GM12878 (cell line): Measurements from ENCODE around the gene UBA6.

Source experiments
- BMI1 ChIP-seq: fragments of 450-650 bp; IDR thresholded peaks from 2 replicates; pipeline ENCODE4 v1.6.1; 2016; ENCODE audit warnings: mild to moderate bottlenecking, moderate library complexity, borderline replicate concordance
- HDAC6 ChIP-seq: fragments of 200-600 bp; sonication (generic); IDR thresholded peaks from one replicate; pipeline ENCODE4 v1.8.0; 2017; ENCODE audit warnings: antibody characterized with exemption; ENCODE audit not compliant: unreplicated experiment
- JUND ChIP-seq: IDR thresholded peaks from 2 replicates; pipeline ENCODE4 v1.6.1; 2012; ENCODE audit warnings: low read depth, mild to moderate bottlenecking, low read length, improper control_type of control experiment, moderate library complexity
- MXI1 ChIP-seq: fragments of 150-350 bp; IDR thresholded peaks from 2 replicates; pipeline ENCODE4 v1.6.1; 2011; ENCODE audit warnings: low read depth, mild to moderate bottlenecking, inconsistent platforms, low read length, improper control_type of control experiment
- POLR2A ChIP-seq: IDR thresholded peaks from 2 replicates; pipeline ENCODE4 v1.6.1; 2011; ENCODE audit warnings: low read depth, mild to moderate bottlenecking, low read length
- TCF12 ChIP-seq: IDR thresholded peaks from 2 replicates; pipeline ENCODE4 v1.6.1; 2011; ENCODE audit warnings: low read depth, mild to moderate bottlenecking, low read length
- TF ChIP-seq, protein P1 (sequence below), 3 experiments: IDR thresholded peaks in 2 of 3; conservative IDR thresholded peaks in 1 of 3; 2 replicates each; pipeline ENCODE4 v1.5.1; 2011; ENCODE audit warnings: low read depth in 3 of 3, low read length in 3 of 3, mild to moderate bottlenecking in 3 of 3, control low read depth in 2 of 3, moderate library complexity in 2 of 3, inconsistent platforms in 1 of 3, mixed read lengths in 1 of 3; ENCODE audit not compliant: control insufficient read depth in 2 of 3, insufficient read depth in 1 of 3; ENCODE audit errors: extremely low read depth in 1 of 3
- TF ChIP-seq, protein P2 (sequence below): IDR thresholded peaks from 2 replicates; pipeline ENCODE4 v1.6.1; 2012; ENCODE audit warnings: mild to moderate bottlenecking, low read depth, low read length
- TF ChIP-seq, protein P3 (sequence below): IDR thresholded peaks from 2 replicates; pipeline ENCODE4 v1.6.1; 2011; ENCODE audit warnings: borderline replicate concordance, low read depth, mild to moderate bottlenecking, moderate library complexity, mixed read lengths, low read length; ENCODE audit not compliant: insufficient read depth; ENCODE audit errors: extremely low read length
- TF ChIP-seq, protein P4 (sequence below): IDR thresholded peaks from 2 replicates; pipeline ENCODE4 v1.6.1; 2012; ENCODE audit warnings: low read length, inconsistent platforms
- TF ChIP-seq, protein P5 (sequence below): fragments of 450-650 bp; conservative IDR thresholded peaks from 2 replicates; pipeline ENCODE4 v1.6.1; 2017; ENCODE audit warnings: mild to moderate bottlenecking, moderate library complexity
- TF ChIP-seq, protein P6 (sequence below): IDR thresholded peaks from 2 replicates; pipeline ENCODE4 v1.6.1; 2012; ENCODE audit warnings: low read depth, low read length, improper control_type of control experiment

DNA sequence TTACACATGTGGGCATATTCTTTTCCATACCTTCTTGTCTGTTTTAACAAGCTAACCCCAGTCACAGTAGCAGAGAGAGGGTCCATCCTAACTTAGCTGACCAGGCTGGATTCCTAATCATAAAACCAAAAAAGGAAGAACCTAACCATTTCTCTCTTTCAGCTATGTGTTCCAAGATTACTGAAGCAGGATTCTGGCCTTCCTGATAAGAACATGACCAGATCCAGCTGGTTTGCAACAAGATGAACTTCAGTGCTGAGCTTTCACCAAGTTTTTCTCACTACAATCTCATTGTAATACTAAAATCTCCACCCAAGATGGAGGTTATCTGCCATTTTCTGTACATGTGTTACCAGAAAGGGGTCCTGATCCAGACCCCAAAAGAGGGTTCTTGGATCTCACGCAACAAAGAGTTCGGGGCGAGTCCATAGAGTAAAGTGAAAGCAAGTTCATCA lies 20.4 kb upstream of the UBA6 start:
- TF ChIP-seq HDAC6: no peak
- no peak for TF ChIP-seq JUND
- no peak for TF ChIP-seq MXI1
- TF ChIP-seq, protein P1, sequence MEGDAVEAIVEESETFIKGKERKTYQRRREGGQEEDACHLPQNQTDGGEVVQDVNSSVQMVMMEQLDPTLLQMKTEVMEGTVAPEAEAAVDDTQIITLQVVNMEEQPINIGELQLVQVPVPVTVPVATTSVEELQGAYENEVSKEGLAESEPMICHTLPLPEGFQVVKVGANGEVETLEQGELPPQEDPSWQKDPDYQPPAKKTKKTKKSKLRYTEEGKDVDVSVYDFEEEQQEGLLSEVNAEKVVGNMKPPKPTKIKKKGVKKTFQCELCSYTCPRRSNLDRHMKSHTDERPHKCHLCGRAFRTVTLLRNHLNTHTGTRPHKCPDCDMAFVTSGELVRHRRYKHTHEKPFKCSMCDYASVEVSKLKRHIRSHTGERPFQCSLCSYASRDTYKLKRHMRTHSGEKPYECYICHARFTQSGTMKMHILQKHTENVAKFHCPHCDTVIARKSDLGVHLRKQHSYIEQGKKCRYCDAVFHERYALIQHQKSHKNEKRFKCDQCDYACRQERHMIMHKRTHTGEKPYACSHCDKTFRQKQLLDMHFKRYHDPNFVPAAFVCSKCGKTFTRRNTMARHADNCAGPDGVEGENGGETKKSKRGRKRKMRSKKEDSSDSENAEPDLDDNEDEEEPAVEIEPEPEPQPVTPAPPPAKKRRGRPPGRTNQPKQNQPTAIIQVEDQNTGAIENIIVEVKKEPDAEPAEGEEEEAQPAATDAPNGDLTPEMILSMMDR (IDR thresholded peaks at IDR 0.05 in 2 of 3, conservative IDR thresholded peaks at IDR 0.05 in 1 of 3; ENCODE audit: control insufficient read depth in 2 of 3, extremely low read depth in 1 of 3, insufficient read depth in 1 of 3, low read depth in 3 of 3, low read length in 3 of 3): no peak
- no peak for TF ChIP-seq BMI1
- TF ChIP-seq, protein P2, sequence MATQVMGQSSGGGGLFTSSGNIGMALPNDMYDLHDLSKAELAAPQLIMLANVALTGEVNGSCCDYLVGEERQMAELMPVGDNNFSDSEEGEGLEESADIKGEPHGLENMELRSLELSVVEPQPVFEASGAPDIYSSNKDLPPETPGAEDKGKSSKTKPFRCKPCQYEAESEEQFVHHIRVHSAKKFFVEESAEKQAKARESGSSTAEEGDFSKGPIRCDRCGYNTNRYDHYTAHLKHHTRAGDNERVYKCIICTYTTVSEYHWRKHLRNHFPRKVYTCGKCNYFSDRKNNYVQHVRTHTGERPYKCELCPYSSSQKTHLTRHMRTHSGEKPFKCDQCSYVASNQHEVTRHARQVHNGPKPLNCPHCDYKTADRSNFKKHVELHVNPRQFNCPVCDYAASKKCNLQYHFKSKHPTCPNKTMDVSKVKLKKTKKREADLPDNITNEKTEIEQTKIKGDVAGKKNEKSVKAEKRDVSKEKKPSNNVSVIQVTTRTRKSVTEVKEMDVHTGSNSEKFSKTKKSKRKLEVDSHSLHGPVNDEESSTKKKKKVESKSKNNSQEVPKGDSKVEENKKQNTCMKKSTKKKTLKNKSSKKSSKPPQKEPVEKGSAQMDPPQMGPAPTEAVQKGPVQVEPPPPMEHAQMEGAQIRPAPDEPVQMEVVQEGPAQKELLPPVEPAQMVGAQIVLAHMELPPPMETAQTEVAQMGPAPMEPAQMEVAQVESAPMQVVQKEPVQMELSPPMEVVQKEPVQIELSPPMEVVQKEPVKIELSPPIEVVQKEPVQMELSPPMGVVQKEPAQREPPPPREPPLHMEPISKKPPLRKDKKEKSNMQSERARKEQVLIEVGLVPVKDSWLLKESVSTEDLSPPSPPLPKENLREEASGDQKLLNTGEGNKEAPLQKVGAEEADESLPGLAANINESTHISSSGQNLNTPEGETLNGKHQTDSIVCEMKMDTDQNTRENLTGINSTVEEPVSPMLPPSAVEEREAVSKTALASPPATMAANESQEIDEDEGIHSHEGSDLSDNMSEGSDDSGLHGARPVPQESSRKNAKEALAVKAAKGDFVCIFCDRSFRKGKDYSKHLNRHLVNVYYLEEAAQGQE: no peak
- TF ChIP-seq POLR2A: no peak
- TF ChIP-seq, protein P3, sequence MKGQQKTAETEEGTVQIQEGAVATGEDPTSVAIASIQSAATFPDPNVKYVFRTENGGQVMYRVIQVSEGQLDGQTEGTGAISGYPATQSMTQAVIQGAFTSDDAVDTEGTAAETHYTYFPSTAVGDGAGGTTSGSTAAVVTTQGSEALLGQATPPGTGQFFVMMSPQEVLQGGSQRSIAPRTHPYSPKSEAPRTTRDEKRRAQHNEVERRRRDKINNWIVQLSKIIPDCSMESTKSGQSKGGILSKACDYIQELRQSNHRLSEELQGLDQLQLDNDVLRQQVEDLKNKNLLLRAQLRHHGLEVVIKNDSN: no peak
- no peak for TF ChIP-seq TCF12
- TF ChIP-seq, protein P4, sequence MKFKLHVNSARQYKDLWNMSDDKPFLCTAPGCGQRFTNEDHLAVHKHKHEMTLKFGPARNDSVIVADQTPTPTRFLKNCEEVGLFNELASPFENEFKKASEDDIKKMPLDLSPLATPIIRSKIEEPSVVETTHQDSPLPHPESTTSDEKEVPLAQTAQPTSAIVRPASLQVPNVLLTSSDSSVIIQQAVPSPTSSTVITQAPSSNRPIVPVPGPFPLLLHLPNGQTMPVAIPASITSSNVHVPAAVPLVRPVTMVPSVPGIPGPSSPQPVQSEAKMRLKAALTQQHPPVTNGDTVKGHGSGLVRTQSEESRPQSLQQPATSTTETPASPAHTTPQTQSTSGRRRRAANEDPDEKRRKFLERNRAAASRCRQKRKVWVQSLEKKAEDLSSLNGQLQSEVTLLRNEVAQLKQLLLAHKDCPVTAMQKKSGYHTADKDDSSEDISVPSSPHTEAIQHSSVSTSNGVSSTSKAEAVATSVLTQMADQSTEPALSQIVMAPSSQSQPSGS: no peak
- TF ChIP-seq, protein P5, sequence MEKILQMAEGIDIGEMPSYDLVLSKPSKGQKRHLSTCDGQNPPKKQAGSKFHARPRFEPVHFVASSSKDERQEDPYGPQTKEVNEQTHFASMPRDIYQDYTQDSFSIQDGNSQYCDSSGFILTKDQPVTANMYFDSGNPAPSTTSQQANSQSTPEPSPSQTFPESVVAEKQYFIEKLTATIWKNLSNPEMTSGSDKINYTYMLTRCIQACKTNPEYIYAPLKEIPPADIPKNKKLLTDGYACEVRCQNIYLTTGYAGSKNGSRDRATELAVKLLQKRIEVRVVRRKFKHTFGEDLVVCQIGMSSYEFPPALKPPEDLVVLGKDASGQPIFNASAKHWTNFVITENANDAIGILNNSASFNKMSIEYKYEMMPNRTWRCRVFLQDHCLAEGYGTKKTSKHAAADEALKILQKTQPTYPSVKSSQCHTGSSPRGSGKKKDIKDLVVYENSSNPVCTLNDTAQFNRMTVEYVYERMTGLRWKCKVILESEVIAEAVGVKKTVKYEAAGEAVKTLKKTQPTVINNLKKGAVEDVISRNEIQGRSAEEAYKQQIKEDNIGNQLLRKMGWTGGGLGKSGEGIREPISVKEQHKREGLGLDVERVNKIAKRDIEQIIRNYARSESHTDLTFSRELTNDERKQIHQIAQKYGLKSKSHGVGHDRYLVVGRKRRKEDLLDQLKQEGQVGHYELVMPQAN: no peak
- TF ChIP-seq, protein P6, sequence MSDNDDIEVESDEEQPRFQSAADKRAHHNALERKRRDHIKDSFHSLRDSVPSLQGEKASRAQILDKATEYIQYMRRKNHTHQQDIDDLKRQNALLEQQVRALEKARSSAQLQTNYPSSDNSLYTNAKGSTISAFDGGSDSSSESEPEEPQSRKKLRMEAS: no peak
